GM21390 (cell line): ENCODE data around the gene BET1L.

ENCODE experiments used
- ATAC-seq: cut with Tn5 transposase; IDR thresholded peaks from one replicate; pipeline ENCODE4 v1.9.1; 2021; ENCODE audit not compliant: unreplicated experiment

The BET1L gene

DNA sequence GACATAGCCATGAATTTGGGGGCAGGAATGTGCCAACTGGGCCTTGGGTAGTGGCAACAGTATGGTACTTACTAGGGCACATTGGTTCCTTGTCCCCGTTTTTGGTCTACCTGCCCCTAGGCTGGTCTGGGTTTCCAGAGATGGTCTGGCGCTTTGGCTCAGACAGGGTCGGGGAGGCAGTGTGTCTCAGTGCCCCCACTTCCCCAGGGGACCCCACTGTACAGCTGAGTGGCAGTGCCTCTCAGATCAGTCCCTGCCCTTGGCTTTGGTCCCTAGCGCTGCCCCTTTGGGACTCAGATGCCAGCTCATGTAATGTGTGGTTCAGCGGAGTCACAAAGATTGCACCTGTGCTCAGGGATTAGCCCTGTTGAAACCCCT lies 3.6 kb upstream of the BET1L start:
- no peak for ATAC-seq

DNA sequence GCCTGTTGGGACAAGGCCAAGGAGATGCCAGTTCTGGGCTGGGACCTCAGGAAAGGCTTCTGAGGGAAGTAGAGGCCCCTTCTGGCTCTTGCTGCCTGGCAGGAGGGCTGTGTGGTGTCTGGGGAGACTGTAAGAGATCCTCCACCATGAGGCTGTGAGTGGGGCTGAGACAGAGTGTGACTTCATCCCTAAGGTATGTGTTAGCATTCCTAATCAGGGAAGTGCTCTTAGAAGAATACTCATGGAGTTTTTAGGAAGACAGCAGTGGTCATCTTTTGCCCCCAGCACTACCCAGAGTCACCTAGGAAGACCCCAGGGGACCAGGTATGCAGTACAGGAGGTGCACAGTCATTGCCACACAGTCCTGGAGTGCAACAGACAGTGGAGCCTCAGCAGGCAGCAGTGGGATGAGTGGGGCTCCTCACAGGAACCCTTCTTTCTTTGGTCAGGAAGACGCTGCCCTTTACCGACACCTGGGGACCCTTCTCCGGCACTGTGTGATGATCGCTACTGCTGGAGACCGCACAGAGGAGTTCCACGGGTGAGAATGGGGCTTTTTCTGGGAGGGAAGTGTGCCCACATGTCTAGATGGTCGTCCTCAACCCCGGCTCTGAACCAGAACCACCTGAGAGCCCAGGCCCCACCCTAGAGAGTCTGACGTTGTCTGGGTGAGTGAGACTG lies 3.1 kb upstream of the BET1L start:
- no peak for ATAC-seq

DNA sequence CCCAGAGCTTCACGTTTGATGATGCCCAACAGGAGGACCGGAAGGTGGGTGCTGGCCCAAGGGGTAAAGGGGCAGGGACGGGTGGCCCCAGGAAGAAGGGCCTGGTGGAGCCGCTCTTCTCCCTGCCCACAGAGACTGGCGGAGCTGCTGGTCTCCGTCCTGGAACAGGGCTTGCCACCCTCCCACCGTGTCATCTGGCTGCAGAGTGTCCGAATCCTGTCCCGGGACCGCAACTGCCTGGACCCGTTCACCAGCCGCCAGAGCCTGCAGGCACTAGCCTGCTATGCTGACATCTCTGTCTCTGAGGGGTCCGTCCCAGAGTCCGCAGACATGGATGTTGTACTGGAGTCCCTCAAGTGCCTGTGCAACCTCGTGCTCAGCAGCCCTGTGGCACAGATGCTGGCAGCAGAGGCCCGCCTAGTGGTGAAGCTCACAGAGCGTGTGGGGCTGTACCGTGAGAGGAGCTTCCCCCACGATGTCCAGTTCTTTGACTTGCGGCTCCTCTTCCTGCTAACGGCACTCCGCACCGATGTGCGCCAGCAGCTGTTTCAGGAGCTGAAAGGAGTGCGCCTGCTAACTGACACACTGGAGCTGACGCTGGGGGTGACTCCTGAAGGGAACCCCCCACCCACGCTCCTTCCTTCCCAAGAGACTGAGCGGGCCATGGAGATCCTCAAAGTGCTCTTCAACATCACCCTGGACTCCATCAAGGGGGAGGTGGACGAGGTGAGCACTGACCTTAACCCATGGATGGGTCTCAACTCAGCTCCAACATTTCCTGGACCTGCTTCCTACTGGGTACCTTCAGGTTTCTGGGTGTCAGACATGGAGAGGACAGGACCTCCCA lies 2.3 kb upstream of the BET1L start:
- no peak for ATAC-seq

GRCh38 chr11:208917-209260 lies 1.7 kb upstream of the BET1L start:
- no peak for ATAC-seq

DNA sequence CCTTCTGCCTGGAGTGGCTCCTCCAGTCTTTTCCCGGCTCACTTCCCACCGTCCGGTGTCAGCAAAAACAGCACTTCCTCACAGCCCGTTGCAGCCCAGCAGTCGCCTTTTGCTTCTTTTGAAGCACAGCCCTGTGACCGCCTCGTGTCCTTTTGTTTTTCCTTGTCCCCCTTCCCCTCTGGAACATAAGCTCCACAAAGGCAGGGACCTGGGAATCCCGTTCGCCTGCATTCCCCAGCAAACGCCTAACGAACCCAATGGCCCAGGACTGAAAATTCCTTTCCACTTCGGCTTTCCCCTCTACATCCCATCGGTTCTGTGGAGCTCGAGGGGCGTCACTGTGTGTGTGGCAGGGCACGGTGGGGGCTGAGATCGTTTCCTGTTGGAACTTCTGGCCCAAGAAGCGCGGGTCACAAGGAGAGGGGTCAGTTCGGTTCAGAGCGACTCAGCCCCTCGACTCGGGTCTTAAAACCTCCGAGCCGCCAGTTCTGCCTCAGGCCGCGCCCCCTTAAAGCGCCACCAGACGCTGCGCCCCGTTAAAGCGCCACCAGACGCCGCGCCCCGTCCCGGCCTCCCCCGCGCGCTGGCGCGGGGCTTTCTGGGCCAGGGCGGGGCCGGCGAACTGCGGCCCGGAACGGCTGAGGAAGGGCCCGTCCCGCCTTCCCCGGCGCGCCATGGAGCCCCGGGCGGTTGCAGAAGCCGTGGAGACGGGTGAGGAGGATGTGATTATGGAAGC lies 1.1 kb upstream of the BET1L start:
- no peak for ATAC-seq

- ATAC-seq = no peak
Measured at GRCh38 chr11:207863-208180, 623 bp upstream of the BET1L start.

DNA sequence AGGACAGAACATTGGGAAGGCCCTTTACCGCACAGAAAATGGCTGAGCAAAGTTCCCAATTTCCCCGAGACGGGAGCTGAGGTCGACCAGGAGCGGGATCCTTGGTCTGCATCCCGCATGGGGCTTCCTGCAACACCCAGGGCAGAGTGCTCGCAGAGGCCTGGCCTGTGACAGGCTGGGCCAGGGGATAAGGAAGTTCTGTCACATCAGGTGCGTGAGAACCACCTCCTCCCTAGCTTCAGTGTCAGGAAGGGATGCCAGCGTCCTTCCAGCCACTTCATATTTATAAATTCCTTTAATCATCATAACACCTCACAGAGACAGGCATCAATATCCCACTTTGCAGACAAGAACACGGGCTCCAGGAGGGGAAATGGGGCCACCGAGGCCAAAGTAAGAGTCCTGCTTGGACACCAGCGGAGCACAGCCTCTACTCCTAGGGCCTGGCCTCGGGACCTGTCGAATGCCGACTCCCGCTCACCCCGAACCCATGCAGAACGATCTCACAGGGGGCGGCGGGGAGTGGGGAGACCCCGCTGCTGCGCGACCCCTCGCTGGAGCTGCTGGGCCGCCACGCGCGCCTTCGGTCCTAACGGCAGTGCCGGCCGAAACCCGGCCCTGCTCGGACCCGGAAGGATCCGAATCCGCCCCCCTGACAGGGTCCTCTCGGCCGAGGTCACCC lies 532 bp downstream of the BET1L start:
- ATAC-seq = peak; percentile 2

DNA sequence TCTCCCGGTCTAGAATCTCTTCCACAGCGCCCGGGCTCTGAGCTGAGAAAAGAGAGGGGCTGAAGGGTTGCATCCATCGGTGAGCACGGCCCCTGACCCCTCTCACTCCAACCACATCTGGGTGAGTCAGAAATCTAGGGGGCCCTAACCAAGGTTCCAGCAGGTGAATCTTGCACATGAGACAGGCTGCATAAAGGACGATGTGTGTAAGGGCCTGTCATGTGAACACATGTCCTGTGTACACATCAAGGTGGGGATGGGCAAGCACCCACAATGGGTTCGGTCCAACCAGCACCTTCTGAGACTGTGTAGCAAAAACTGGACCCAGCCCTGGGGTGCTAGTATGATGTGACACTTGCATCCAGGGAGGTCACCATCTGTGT lies 1.2 kb downstream of the BET1L start:
- no peak for ATAC-seq

- ATAC-seq = no peak
Measured at GRCh38 chr11:205221-206001, 1.8 kb downstream of the BET1L start.

- ATAC-seq = no peak
Measured at GRCh38 chr11:204587-205109, 2.6 kb downstream of the BET1L start.

DNA sequence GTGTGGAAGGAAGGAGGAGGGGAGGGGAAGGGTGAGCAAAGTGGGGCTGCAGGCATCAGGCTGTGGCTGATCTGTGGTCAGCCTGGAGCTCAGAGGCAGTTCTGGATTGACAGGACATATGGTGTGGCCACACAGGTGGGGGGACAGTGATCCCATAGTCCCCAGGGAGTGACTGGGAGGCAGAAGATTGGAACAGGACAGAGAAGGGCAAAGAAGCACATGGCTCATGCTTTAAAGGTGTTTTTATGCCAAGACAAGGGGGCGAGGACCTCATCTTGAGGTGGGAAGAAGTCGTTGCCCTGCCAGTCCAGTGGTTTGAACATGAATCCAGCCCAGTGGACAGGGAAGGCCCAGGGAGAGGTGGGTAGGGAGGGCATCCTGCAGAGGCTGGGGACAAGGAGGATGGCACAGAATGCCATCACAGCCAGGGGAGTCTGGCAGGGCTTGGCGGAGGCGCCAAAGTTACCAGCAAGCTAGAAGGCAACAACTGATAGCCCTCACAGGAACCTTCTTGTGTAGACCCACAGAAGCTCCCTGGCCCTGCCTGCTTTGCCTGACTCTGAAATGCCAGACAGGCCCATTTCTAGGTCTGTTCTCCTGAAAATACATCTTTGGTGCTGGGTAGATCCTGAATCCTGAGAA lies 3.1 kb downstream of the BET1L start:
- ATAC-seq = no peak

DNA sequence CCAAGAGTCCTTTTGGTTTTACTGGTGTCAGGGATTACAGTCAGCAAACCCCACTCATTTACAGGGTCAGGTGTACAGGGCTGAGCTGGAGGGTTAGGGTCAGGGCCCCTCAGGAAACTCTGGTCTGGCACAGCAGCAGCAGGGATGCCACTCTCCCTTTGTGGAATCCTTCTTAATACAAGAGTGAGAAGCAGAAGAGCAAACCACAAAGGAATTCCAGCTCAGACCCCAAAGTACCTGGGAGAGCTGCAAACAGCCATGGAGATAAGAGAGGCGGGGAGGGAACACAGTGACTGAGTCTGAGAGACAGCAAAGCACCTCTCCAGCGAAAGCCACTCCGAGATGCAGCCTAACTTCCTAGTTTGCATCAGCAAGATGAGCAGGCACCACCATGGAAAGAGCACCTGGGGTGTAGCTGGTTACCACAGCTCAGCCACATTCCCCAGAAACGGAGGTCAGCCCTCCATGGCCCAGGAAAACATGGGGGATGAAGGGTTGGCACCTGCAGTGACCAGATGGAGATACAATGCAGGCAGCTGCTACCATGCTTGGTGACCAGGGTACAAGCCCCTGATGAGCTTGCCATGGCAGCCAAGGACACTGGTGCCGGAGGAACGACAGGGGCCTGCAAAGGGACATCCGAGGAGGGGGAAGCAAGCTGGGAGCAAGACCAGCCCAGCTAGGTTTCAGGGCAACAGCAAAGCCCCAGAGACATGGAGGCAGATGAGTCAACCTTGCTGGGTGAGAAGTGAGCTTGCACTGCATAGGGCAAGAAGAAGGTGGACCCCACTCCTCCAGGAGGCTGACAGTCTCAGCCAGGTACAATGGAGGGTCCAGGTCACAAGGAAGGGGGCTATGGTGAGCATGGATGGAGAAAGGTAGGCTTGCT lies 3.9 kb downstream of the BET1L start:
- no peak for ATAC-seq

DNA sequence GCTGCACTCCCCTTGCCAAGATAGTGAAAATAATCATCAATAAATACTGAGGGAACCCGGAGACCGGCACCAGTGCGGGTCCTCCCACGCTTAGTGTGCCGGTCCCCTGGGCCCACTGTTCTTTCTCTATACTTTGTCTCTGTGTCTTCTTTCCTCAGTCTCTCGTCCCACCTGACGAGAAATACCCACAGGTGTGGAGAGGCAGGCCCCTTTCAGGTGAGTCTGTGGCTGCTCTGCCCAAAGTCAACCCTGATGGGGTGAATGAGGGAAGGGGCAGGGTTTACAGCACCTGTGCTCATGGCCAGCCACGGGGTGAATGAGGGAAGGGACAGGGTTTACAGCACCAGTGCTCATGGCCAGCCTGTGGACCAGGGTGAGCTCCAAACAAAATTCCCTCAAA lies 4.7 kb downstream of the BET1L start:
- no peak for ATAC-seq

GRCh38 chr11:201966-202365 lies 5.2 kb downstream of the BET1L start:
- ATAC-seq = no peak

- ATAC-seq = no peak
Measured at GRCh38 chr11:200224-201003, 6.8 kb downstream of the BET1L start.

- ATAC-seq = no peak
Measured at GRCh38 chr11:199782-200181, 7.4 kb downstream of the BET1L start.

GRCh38 chr11:199004-199581 lies 8.1 kb downstream of the BET1L start:
- ATAC-seq = no peak

DNA sequence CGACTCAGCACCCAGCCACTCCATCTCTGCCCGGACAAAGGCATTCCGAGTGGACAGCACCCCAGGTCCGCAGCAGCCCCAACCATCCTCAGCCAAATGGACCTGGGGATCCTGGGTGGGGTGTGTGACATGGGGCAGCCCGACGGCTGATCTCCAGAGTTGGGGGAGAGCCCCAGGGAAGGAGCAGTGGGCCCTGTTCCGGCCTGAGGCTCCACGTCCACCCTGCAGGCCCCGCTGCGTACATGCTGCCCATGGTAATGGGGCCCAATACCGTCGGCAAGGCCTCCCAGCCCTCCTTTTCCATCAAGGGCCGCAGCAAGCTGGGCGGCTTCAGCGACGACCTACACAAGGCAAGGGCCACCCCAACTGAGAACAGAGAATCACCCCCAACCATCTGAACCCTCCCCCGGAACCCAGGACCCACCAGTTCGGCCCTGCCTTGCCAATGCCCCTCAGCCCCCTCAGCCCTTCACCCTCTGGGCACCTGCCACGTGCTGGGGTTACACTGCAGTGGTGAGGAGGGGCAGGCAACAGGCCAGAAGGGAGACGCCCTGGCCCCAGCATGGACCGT lies 8.9 kb downstream of the BET1L start:
- ATAC-seq = no peak
